Measurements from ENCODE around the gene ABHD2.
"Not testable (repeated sequence)": the region's sequence is repeated elsewhere in the genome, so short reads cannot be mapped to it uniquely, and the experiment has no call there.

ABHD2 gene

DNA sequence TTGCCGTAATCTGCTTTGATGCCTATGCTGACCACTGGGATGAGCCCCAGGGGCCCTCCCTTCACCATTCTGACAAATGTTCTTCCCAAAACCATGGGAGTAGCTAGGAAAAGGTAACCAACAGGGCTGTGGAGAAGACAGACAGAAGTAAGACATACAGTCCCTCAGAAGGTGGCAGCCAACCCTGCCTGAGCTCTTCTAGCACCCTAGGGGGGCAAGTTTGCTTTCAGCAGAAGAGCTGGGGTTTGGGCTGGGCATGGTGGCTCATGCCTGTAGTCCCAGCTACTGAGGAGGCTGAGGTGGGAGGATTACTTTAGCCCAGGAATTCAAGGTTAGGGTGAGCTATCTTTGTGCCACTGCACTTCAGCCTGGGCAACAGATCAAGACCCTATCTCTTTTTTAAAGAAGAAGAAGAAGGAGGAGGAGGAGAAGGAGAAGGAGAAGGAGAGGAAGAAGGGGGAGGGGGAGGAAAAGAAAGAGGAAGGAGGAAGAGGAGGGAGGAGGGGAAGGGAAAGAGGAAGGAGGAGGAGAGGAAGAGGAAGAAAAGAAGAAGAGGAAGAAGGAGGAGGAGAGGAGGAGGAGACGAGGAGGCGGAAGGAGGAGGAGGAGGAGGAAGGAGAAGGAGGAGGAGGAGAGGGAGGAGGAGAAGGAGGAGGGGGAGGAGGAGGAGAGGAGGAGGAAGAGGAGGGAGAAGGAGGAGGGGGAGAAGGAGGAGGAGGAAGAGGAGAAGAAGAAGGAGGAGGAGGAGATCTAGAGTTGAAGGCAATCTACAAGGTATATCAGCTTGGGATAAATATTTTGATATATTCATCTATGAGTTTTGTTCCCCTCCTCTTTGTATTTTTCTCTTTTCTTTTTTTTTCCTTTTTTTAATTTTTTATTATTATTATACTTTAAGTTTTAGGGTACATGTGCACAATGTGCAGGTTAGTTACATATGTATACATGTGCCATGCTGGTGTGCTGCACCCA lies 44.9 kb upstream of the ABHD2 start:
- Histone ChIP-seq H4K8ac (ENCODE audit: low read depth, low read length) (no peak overlapping the region), H2AK5ac (ENCODE audit: low read length) (no peak overlapping the region), H3K23ac (ENCODE audit: low read length) (no peak overlapping the region), H3K18ac (ENCODE audit: low read length) (no peak overlapping the region), H3K4ac (ENCODE audit: low read depth, low read length) (no peak overlapping the region), H2BK120ac (ENCODE audit: insufficient read depth, low read length, poor library complexity) (no peak overlapping the region), H3K27me3 (ENCODE audit: insufficient read depth, low read length) (no peaks in the 10 kb centered on the region), H3K4me3 (ENCODE audit: low read depth, low read length) (no peak overlapping the region), H3K9me3 (ENCODE audit: insufficient read depth, low read depth, low read length) (no peaks in the 10 kb centered on the region), H2BK5ac (ENCODE audit: low read depth, low read length, poor library complexity) (no peak overlapping the region), H4K91ac (ENCODE audit: low read depth, low read length) (no peak overlapping the region), H2BK12ac (ENCODE audit: low read length) (no peak overlapping the region), H3K4me1 (ENCODE audit: control insufficient read depth in 1 of 2, insufficient read depth in 2 of 2, low read length in 2 of 2) (no peaks in the 10 kb centered on the region), H3K14ac (ENCODE audit: low read length) (no peak overlapping the region), H2AFZ (ENCODE audit: insufficient read depth, low read length, poor library complexity) (no peak overlapping the region), H3K79me1 (ENCODE audit: low read length) (no peaks in the 10 kb centered on the region), H3K4me2 (ENCODE audit: low read length) (no peak overlapping the region), H3K9ac (ENCODE audit: low read length) (no peak overlapping the region), H4K12ac (ENCODE audit: low read depth, low read length) (no peak overlapping the region), H3K27ac (ENCODE audit: low read depth, low read length) (no peak overlapping the region), H3K79me2 (ENCODE audit: control insufficient read depth, insufficient read depth, low read length, poor library complexity) (no peaks in the 10 kb centered on the region), H3K36me3 (ENCODE audit: control insufficient read depth in 1 of 2, insufficient read depth in 2 of 2, low read length in 2 of 2) (no peaks in the 10 kb centered on the region)
- DNase-seq: no peak
- WGBS (ENCODE audit: extremely low coverage, insufficient coverage, insufficient read length): no CpG with 5 or more reads among the region's 3 CpGs

DNA sequence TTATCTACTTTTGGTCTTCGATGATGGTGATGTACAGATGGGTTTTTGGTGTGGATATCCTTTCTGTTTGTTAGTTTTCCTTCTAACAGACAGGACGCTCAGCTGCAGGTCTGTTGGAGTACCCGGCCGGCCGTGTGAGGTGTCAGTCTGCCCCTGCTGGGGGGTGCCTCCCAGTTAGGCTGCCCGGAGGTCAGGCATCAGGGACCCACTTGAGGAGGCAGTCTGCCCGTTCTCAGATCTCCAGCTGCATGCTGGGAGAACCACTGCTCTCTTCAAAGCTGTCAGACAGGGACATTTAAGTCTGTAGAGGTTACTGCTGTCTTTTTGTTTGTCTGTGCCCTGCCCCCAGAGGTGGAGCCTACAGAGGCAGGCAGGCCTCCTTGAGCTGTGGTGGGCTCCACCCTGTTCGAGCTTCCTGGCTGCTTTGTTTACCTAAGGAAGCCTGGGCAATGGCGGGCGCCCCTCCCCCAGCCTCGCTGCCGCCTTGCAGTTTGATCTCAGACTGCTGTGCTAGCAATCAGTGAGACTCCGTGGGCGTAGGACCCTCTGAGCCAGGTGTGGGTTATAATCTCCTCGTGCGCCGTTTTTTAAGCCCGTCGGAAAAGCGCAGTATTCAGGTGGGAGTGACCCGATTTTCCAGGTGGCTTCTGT lies 39.1 kb upstream of the ABHD2 start:
- not testable (repeated sequence) for H2AFZ ChIP-seq (ENCODE audit: insufficient read depth, low read length, poor library complexity); DNase-seq; H3K14ac ChIP-seq (ENCODE audit: low read length); H3K9ac ChIP-seq (ENCODE audit: low read length); H3K4ac ChIP-seq (ENCODE audit: low read depth, low read length); H2BK5ac ChIP-seq (ENCODE audit: low read depth, low read length, poor library complexity); H4K91ac ChIP-seq (ENCODE audit: low read depth, low read length); H3K79me1 ChIP-seq (ENCODE audit: low read length); H2BK12ac ChIP-seq (ENCODE audit: low read length); H4K12ac ChIP-seq (ENCODE audit: low read depth, low read length); H2BK120ac ChIP-seq (ENCODE audit: insufficient read depth, low read length, poor library complexity); H3K4me1 ChIP-seq (ENCODE audit: control insufficient read depth in 1 of 2, insufficient read depth in 2 of 2, low read length in 2 of 2); H3K79me2 ChIP-seq (ENCODE audit: control insufficient read depth, insufficient read depth, low read length, poor library complexity); H3K18ac ChIP-seq (ENCODE audit: low read length); H3K9me3 ChIP-seq (ENCODE audit: insufficient read depth, low read depth, low read length); H3K23ac ChIP-seq (ENCODE audit: low read length); H3K36me3 ChIP-seq (ENCODE audit: control insufficient read depth in 1 of 2, insufficient read depth in 2 of 2, low read length in 2 of 2); H2AK5ac ChIP-seq (ENCODE audit: low read length); H3K27me3 ChIP-seq (ENCODE audit: insufficient read depth, low read length); H3K27ac ChIP-seq (ENCODE audit: low read depth, low read length); H3K4me3 ChIP-seq (ENCODE audit: low read depth, low read length); H3K4me2 ChIP-seq (ENCODE audit: low read length)
- WGBS (ENCODE audit: extremely low coverage, insufficient coverage, insufficient read length): no CpG with 5 or more reads among the region's 21 CpGs
- H4K8ac ChIP-seq (ENCODE audit: low read depth, low read length): peak overlapping the region; percentile 54

DNA sequence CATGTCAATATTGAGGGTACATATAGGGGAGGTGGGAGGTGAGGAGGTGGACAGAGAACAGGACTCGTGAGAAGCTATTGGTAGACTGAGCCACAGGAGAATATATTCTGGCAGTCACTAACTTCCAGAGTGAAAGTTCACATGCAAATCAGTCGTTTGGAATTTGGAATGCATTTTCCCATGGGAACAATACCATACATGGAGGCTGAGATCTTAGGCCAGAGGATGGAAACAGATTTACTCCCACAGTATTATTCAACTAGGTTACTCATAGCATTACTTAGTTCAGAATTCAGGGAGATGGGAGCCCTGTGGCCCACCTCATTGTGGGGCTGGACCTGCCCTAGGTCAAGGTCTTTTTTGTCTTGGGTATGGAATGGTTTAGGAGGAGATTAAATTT lies 36.4 kb upstream of the ABHD2 start:
- Histone ChIP-seq H3K18ac (ENCODE audit: low read length) (no peak overlapping the region), H4K8ac (ENCODE audit: low read depth, low read length) (no peak overlapping the region), H3K9ac (ENCODE audit: low read length) (no peak overlapping the region), H2BK5ac (ENCODE audit: low read depth, low read length, poor library complexity) (no peak overlapping the region), H3K79me2 (ENCODE audit: control insufficient read depth, insufficient read depth, low read length, poor library complexity) (no peaks in the 10 kb centered on the region), H3K4me1 (ENCODE audit: control insufficient read depth in 1 of 2, insufficient read depth in 2 of 2, low read length in 2 of 2) (peaks cover 0 to 2% of the 10 kb centered on the region in 2 experiments), H2BK12ac (ENCODE audit: low read length) (no peak overlapping the region), H3K27ac (ENCODE audit: low read depth, low read length) (no peak overlapping the region), H2BK120ac (ENCODE audit: insufficient read depth, low read length, poor library complexity) (no peak overlapping the region), H2AFZ (ENCODE audit: insufficient read depth, low read length, poor library complexity) (no peak overlapping the region), H3K23ac (ENCODE audit: low read length) (no peak overlapping the region), H4K91ac (ENCODE audit: low read depth, low read length) (no peak overlapping the region), H3K36me3 (ENCODE audit: control insufficient read depth in 1 of 2, insufficient read depth in 2 of 2, low read length in 2 of 2) (no peaks in the 10 kb centered on the region), H4K12ac (ENCODE audit: low read depth, low read length) (no peak overlapping the region), H2AK5ac (ENCODE audit: low read length) (no peak overlapping the region), H3K4ac (ENCODE audit: low read depth, low read length) (no peak overlapping the region), H3K9me3 (ENCODE audit: insufficient read depth, low read depth, low read length) (peaks cover 2% of the 10 kb centered on the region), H3K14ac (ENCODE audit: low read length) (no peak overlapping the region), H3K27me3 (ENCODE audit: insufficient read depth, low read length) (no peaks in the 10 kb centered on the region), H3K4me2 (ENCODE audit: low read length) (no peak overlapping the region), H3K4me3 (ENCODE audit: low read depth, low read length) (no peak overlapping the region), H3K79me1 (ENCODE audit: low read length) (no peaks in the 10 kb centered on the region)
- peak; percentile 6 to 38 for DNase-seq
- whole genome bisulfite sequencing (ENCODE audit: extremely low coverage, insufficient coverage, insufficient read length): no CpG with 5 or more reads among the region's 2 CpGs

DNA sequence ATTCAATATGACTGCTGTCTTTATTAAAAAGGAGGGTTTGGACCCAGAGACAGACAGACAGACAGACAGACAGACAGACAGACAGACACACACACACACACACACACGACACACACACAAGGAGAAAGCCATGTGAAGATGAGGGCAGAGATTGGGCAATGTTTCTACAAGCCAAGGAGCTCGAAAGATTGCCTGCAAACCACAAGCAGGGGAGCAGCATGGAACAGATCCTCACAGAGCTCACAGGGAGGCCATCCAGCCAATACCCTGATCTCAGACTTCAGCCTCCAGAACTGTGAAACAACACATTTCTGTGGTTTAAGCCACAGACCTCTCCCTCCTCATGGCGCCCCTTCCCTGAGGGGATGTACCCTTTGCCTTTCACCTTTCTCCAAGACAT lies 35.8 kb upstream of the ABHD2 start:
- Histone ChIP-seq H3K4me1 (ENCODE audit: control insufficient read depth in 1 of 2, insufficient read depth in 2 of 2, low read length in 2 of 2) (peaks cover 0 to 2% of the 10 kb centered on the region in 2 experiments), H3K79me1 (ENCODE audit: low read length) (no peaks in the 10 kb centered on the region), H3K27me3 (ENCODE audit: insufficient read depth, low read length) (no peaks in the 10 kb centered on the region), H3K9ac (ENCODE audit: low read length) (no peak overlapping the region), H3K36me3 (ENCODE audit: control insufficient read depth in 1 of 2, insufficient read depth in 2 of 2, low read length in 2 of 2) (no peaks in the 10 kb centered on the region), H4K12ac (ENCODE audit: low read depth, low read length) (no peak overlapping the region), H4K8ac (ENCODE audit: low read depth, low read length) (no peak overlapping the region), H3K18ac (ENCODE audit: low read length) (no peak overlapping the region), H2AFZ (ENCODE audit: insufficient read depth, low read length, poor library complexity) (no peak overlapping the region), H2BK12ac (ENCODE audit: low read length) (no peak overlapping the region), H3K4me2 (ENCODE audit: low read length) (no peak overlapping the region), H3K27ac (ENCODE audit: low read depth, low read length) (no peak overlapping the region), H3K4ac (ENCODE audit: low read depth, low read length) (no peak overlapping the region), H2BK5ac (ENCODE audit: low read depth, low read length, poor library complexity) (no peak overlapping the region), H4K91ac (ENCODE audit: low read depth, low read length) (no peak overlapping the region), H2BK120ac (ENCODE audit: insufficient read depth, low read length, poor library complexity) (no peak overlapping the region), H3K9me3 (ENCODE audit: insufficient read depth, low read depth, low read length) (peaks cover 2% of the 10 kb centered on the region), H2AK5ac (ENCODE audit: low read length) (no peak overlapping the region), H3K4me3 (ENCODE audit: low read depth, low read length) (no peak overlapping the region), H3K14ac (ENCODE audit: low read length) (no peak overlapping the region), H3K79me2 (ENCODE audit: control insufficient read depth, insufficient read depth, low read length, poor library complexity) (no peaks in the 10 kb centered on the region), H3K23ac (ENCODE audit: low read length) (no peak overlapping the region)
- peak; percentile 29 to 30 for DNase-seq
- WGBS (ENCODE audit: extremely low coverage, insufficient coverage, insufficient read length): no CpG with 5 or more reads among the region's 3 CpGs
